MCF 10A (cell line): ENCODE data around the gene BRD1. TPM values are rescaled to one million over a fixed set of nuclear protein-coding genes. Genes with fewer than 3 reads are reported as not detected.

Experiments
- BruUV-seq: library from RNA; stranded (reverse); fragments of 400-500 nt; replicated peaks from 2 replicates; lab custom pipeline; 2021; lab: Mats Ljungman, UMichigan
- CTCF ChIA-PET: fragments of 300-600 bp; sonication (Branson Sonifier 250); formaldehyde crosslinking; extraction: SDS; loops from one replicate; lab custom pipeline; 2021; ENCODE audit warnings: antibody characterized with exemption, inconsistent platforms; lab: Yijun Ruan, JAX
- POLR2A ChIA-PET: fragments of 300-600, 350-650 bp; sonication (Branson Sonifier 250); formaldehyde crosslinking; extraction: SDS; loops from one replicate; lab custom pipeline; 2020; ENCODE audit warnings: antibody characterized with exemption, inconsistent platforms; lab: Yijun Ruan, JAX
- DNase-seq: peaks from one replicate; pipeline ENCODE4 v3.0.0-alpha.2; 2018; ENCODE audit not compliant: unreplicated experiment
- H3K27ac Mint-ChIP-seq: one replicate; pipeline ENCODE4 v1.8.0; 2022; ENCODE audit warnings: mild to moderate bottlenecking, low read depth, mixed read lengths; ENCODE audit not compliant: unreplicated experiment
- H3K27me3 Mint-ChIP-seq: one replicate; pipeline ENCODE4 v1.8.0; 2022; ENCODE audit warnings: mixed read lengths; ENCODE audit not compliant: insufficient read depth, unreplicated experiment
- H3K36me3 Mint-ChIP-seq: one replicate; pipeline ENCODE4 v1.8.0; 2022; ENCODE audit warnings: mild to moderate bottlenecking, moderate library complexity, mixed read lengths; ENCODE audit not compliant: insufficient read depth, unreplicated experiment
- H3K4me1 Mint-ChIP-seq: one replicate; pipeline ENCODE4 v1.8.0; 2022; ENCODE audit warnings: mixed read lengths; ENCODE audit not compliant: insufficient read depth, unreplicated experiment
- H3K4me3 Mint-ChIP-seq: one replicate; pipeline ENCODE4 v1.8.0; 2022; ENCODE audit warnings: mild to moderate bottlenecking, moderate library complexity, mixed read lengths; ENCODE audit not compliant: unreplicated experiment
- H3K9me3 Mint-ChIP-seq: one replicate; pipeline ENCODE4 v1.8.0; 2022; ENCODE audit warnings: mixed read lengths; ENCODE audit not compliant: unreplicated experiment
- intact Hi-C: fragments of 100-400 bp; cut with micrococcal nuclease; formaldehyde crosslinking; loops from 2 replicates; pipeline ENCODE4 v1.14.1; 2022
- total RNA-seq: library from RNA; stranded (reverse); gene quantifications from 2 replicates; pipeline ENCODE4 v1.2.3, GENCODE V29; 2022
- TF ChIP-seq, protein P1 (sequence below): fragments of 200-600 bp; IDR thresholded peaks from one replicate; pipeline ENCODE4 v1.8.0; 2022; ENCODE audit warnings: antibody characterized with exemption, mild to moderate bottlenecking; ENCODE audit not compliant: unreplicated experiment

BRD1 gene
- total RNA-seq, 1 experiment from 2014 or later = 48.1 TPM

DNA sequence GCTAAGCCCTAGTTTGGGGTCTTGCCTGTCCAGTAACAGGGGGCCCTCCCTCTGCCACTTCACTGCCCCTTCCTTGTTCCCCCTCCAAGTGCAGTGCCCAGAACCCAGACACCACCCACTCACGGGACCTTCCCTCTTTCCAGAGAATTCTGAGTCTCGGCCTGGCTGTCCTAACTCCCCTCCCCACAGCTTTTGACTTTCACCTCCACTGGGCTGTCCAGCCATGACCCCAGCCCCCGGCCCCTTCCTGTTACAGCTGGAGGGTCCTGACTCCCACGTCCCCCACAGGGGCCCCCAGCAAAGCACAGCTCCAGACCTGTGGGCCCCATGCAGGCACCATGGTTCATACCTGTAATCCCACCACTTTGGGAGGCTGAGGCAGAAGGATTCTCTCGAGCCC lies 71.5 kb downstream of the BRD1 start:
- CTCF ChIA-PET = no interaction called here
- peaks cover 14% of the 10 kb centered on the region for H3K4me1 Mint-ChIP-seq

DNA sequence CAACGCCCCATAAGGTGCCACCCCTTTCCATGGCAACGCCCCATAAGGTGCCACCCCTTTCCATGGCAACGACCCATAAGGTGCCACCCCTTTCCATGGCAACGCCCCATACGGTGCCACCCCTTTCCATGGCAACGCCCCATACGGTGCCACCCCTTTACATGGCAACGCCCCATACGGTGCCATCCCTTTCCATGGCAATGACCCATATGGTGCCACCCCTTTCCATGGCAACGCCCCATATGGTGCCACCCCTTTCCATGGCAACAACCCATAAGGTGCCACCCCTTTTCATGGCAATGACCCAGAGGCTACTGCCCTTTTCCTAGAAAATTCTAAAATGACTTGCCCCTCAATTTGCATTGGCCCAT lies 72.1 kb downstream of the BRD1 start:
- H3K4me3 Mint-ChIP-seq = no peak overlapping the region
- H3K9me3 Mint-ChIP-seq = no peaks in the 10 kb centered on the region
- ChIA-PET CTCF (no interaction called here), POLR2A (no interaction called here)
- H3K27me3 Mint-ChIP-seq = no peaks in the 10 kb centered on the region
- H3K4me1 Mint-ChIP-seq = peaks cover 8% of the 10 kb centered on the region
- BruUV-seq = no TSS peak
- H3K36me3 Mint-ChIP-seq = no peaks in the 10 kb centered on the region
- intact Hi-C loops = no loop called here
- TF ChIP-seq, protein P1, sequence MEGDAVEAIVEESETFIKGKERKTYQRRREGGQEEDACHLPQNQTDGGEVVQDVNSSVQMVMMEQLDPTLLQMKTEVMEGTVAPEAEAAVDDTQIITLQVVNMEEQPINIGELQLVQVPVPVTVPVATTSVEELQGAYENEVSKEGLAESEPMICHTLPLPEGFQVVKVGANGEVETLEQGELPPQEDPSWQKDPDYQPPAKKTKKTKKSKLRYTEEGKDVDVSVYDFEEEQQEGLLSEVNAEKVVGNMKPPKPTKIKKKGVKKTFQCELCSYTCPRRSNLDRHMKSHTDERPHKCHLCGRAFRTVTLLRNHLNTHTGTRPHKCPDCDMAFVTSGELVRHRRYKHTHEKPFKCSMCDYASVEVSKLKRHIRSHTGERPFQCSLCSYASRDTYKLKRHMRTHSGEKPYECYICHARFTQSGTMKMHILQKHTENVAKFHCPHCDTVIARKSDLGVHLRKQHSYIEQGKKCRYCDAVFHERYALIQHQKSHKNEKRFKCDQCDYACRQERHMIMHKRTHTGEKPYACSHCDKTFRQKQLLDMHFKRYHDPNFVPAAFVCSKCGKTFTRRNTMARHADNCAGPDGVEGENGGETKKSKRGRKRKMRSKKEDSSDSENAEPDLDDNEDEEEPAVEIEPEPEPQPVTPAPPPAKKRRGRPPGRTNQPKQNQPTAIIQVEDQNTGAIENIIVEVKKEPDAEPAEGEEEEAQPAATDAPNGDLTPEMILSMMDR = no peak
- DNase-seq = no peak
- no peak overlapping the region for H3K27ac Mint-ChIP-seq

More for the DNA sequence above, 71.5 kb downstream of the BRD1 start:
- intact Hi-C loops = no loop called here
- H3K9me3 Mint-ChIP-seq = no peaks in the 10 kb centered on the region
- no peak for DNase-seq
- no TSS peak for BruUV-seq
- H3K27me3 Mint-ChIP-seq = no peaks in the 10 kb centered on the region
- no peak overlapping the region for H3K27ac Mint-ChIP-seq
- no peaks in the 10 kb centered on the region for H3K36me3 Mint-ChIP-seq
- TF ChIP-seq, protein P1 = no peak
- POLR2A ChIA-PET = no interaction called here
- H3K4me3 Mint-ChIP-seq = no peak overlapping the region

DNA sequence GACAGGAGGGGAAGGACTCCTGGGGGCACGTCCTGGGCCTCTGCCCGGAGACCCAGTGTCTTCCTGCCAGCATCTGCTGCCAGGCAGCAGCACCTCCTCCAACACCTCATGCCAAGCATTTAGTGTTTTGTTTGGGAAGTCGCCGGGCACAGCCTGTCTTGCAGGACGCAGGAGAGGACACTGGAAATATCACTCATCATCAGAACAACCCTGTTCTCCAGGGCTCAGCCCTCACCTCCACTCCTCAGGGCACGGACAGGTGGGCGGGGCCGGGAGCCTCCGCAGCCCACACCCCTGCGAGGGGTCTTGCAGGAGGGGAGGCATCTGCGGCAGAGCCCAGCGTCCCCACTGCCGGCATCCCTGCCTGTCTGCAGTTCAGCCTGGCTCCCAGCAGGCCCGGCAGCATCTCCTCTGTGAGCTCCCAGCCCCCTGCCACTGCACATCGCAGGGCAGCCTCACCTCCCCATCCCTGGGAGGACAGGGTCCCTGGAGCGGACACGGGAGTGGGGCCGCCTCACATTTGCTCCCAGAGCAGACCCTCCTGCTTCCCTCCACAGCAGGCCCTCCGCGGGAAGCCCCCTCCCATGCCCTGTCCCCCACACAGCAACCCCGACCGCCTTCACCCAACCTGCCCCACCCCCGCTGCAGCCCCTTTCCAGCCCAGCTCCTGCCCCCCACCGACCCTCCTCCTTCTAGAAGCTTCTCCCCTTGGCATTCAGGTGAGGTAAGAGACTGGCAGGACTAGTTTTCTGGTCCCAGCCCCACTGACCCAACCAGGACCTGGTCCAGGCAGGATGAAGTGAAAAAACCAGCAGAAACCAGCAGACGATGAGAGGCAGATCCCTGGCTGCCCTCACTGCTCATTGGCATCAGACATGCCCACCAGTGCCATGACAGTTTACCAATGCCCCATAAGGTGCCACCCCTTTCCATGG lies 72.7 kb downstream of the BRD1 start:
- H3K27ac Mint-ChIP-seq = no peak overlapping the region
- H3K36me3 Mint-ChIP-seq = no peaks in the 10 kb centered on the region
- POLR2A ChIA-PET = no interaction called here
- TF ChIP-seq, protein P1 = no peak
- CTCF ChIA-PET = no interaction called here
- intact Hi-C loops = no loop called here
- no peaks in the 10 kb centered on the region for H3K27me3 Mint-ChIP-seq
- DNase-seq = no peak
- no peak overlapping the region for H3K4me3 Mint-ChIP-seq
- H3K4me1 Mint-ChIP-seq = peaks cover 1% of the 10 kb centered on the region
- no TSS peak for BruUV-seq
- no peaks in the 10 kb centered on the region for H3K9me3 Mint-ChIP-seq

DNA sequence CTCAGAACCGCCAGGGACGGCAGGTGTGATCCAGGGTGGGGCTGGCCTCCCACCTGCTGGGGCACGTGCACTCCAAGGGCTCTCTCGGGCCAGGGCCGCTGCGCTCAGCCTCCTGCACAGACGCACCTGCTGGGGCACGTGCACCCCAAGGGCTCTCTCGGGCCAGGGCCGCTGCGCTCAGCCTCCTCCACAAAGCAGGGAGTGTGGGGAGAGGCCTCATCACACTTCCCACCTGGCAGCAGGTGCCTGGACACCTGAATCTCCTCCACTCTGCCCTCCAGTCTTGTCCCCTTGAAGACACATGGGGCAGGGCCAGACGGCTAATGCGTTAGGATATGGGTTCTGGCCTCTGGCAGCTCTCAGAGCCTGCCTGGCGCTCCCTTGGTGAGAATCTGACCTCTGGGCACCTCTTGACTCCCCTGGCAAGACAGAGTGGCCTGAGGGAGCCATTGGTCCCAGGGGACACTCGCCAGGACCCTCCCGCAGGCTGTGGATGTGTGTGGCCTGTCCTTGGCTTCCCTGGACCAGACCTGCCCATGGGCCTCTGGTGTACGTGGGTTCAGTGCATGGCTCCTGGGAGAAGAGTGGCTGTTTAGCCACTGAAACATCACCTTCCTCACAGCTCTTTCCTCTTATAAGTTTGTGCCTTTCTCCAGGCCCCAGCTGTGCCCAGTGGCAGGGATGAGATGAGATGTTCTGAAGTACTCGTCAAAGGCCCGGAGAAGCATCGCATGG lies 73.5 kb downstream of the BRD1 start:
- H3K27me3 Mint-ChIP-seq = no peaks in the 10 kb centered on the region
- no peak overlapping the region for H3K4me3 Mint-ChIP-seq
- TF ChIP-seq, protein P1 = no peak
- no TSS peak for BruUV-seq
- ChIA-PET CTCF (no interaction called here), POLR2A (no interaction called here)
- H3K9me3 Mint-ChIP-seq = no peaks in the 10 kb centered on the region
- no peak overlapping the region for H3K27ac Mint-ChIP-seq
- H3K36me3 Mint-ChIP-seq = no peaks in the 10 kb centered on the region
- DNase-seq = no peak
- no peaks in the 10 kb centered on the region for H3K4me1 Mint-ChIP-seq
- intact Hi-C loops = no loop called here
